D721Med (cell line): ENCODE data around the gene PYGL.

Source experiments
- DNase-seq: peaks from one replicate; pipeline ENCODE4 v3.0.0; 2011; ENCODE audit warnings: low spot score; ENCODE audit not compliant: insufficient read length
- FAIRE-seq: peaks from 2 replicates; lab custom pipeline; 2011; peaks lifted over from hg19 to GRCh38; lab: Jason Lieb, UNC
- TF ChIP-seq, protein P1 (sequence below): IDR thresholded peaks from 2 replicates; pipeline ENCODE4 v1.5.1; 2012; ENCODE audit warnings: mild to moderate bottlenecking, control low read depth; ENCODE audit not compliant: insufficient read depth; ENCODE audit errors: missing control alignments

Gene PYGL

GRCh38 chr14:50871914-50872732 is 72.2 kb downstream of the PYGL start, which contains the start of gene ABHD12B:
Gene ABHD12B (plus strand): TSS chr14:50872053. CDS start chr14:50872175, 122 bp downstream.
- DNase-seq (no peak), FAIRE-seq (no peak)
- TF ChIP-seq, protein P1, sequence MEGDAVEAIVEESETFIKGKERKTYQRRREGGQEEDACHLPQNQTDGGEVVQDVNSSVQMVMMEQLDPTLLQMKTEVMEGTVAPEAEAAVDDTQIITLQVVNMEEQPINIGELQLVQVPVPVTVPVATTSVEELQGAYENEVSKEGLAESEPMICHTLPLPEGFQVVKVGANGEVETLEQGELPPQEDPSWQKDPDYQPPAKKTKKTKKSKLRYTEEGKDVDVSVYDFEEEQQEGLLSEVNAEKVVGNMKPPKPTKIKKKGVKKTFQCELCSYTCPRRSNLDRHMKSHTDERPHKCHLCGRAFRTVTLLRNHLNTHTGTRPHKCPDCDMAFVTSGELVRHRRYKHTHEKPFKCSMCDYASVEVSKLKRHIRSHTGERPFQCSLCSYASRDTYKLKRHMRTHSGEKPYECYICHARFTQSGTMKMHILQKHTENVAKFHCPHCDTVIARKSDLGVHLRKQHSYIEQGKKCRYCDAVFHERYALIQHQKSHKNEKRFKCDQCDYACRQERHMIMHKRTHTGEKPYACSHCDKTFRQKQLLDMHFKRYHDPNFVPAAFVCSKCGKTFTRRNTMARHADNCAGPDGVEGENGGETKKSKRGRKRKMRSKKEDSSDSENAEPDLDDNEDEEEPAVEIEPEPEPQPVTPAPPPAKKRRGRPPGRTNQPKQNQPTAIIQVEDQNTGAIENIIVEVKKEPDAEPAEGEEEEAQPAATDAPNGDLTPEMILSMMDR = no peak

DNA sequence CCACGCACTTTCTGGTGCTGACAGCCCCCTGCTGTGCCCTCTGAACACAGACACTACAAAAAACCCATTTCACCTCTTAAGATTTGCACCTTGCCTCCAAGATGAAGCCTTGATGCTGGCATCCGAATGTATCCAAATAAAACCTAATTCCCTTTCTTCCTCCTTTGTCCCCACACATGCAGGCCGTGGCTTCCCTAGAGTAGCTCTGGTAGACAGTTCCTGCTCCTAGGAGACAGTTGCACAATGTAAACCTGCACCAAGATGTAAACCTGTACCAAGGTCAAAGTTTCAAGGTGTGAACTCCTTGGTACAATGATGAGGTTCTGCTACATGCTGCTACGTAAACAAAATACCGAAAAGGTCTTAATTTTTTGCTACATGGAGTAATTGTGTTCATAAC is 73.1 kb downstream of the PYGL start:
- TF ChIP-seq, protein P1 = no peak
- no peak for DNase-seq
- no peak for FAIRE-seq

- TF ChIP-seq, protein P1 = no peak
- no peak for FAIRE-seq
- no peak for DNase-seq
Measured at GRCh38 chr14:50865391-50866076, 78.7 kb downstream of the PYGL start.

GRCh38 chr14:50864946-50865345 is 79.3 kb downstream of the PYGL start:
- no peak for FAIRE-seq
- DNase-seq = no peak
- TF ChIP-seq, protein P1 = no peak

- DNase-seq = no peak
- no peak for FAIRE-seq
- TF ChIP-seq, protein P1 = no peak
Measured at GRCh38 chr14:50864237-50864636, 80.0 kb downstream of the PYGL start.

GRCh38 chr14:50862036-50862570 is 82.2 kb downstream of the PYGL start:
- DNase-seq (no peak), FAIRE-seq (no peak)
- TF ChIP-seq, protein P1 = no peak
